GM21619 (cell line): Measurements from ENCODE around the gene ADAMTS7.
"Not testable (repeated sequence)": the region's sequence is repeated elsewhere in the genome, so short reads cannot be mapped to it uniquely, and the experiment has no call there.

Experiments
- ATAC-seq: cut with Tn5 transposase; IDR thresholded peaks from one replicate; pipeline ENCODE4 v1.9.1; 2021; ENCODE audit not compliant: unreplicated experiment

Gene ADAMTS7, protein sequence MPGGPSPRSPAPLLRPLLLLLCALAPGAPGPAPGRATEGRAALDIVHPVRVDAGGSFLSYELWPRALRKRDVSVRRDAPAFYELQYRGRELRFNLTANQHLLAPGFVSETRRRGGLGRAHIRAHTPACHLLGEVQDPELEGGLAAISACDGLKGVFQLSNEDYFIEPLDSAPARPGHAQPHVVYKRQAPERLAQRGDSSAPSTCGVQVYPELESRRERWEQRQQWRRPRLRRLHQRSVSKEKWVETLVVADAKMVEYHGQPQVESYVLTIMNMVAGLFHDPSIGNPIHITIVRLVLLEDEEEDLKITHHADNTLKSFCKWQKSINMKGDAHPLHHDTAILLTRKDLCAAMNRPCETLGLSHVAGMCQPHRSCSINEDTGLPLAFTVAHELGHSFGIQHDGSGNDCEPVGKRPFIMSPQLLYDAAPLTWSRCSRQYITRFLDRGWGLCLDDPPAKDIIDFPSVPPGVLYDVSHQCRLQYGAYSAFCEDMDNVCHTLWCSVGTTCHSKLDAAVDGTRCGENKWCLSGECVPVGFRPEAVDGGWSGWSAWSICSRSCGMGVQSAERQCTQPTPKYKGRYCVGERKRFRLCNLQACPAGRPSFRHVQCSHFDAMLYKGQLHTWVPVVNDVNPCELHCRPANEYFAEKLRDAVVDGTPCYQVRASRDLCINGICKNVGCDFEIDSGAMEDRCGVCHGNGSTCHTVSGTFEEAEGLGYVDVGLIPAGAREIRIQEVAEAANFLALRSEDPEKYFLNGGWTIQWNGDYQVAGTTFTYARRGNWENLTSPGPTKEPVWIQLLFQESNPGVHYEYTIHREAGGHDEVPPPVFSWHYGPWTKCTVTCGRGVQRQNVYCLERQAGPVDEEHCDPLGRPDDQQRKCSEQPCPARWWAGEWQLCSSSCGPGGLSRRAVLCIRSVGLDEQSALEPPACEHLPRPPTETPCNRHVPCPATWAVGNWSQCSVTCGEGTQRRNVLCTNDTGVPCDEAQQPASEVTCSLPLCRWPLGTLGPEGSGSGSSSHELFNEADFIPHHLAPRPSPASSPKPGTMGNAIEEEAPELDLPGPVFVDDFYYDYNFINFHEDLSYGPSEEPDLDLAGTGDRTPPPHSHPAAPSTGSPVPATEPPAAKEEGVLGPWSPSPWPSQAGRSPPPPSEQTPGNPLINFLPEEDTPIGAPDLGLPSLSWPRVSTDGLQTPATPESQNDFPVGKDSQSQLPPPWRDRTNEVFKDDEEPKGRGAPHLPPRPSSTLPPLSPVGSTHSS (N-terminal part only)

GRCh38 chr15:78811124-78811824 lies at the start of gene ADAMTS7:
ADAMTS7 (minus strand) TSS chr15:78811464; CDS start chr15:78811220, 244 bp downstream.
- ATAC-seq, result peak; percentile 74

- ATAC-seq, result peak; percentile 74
Measured at GRCh38 chr15:78859971-78860719, 48.9 kb upstream of the ADAMTS7 start.

DNA sequence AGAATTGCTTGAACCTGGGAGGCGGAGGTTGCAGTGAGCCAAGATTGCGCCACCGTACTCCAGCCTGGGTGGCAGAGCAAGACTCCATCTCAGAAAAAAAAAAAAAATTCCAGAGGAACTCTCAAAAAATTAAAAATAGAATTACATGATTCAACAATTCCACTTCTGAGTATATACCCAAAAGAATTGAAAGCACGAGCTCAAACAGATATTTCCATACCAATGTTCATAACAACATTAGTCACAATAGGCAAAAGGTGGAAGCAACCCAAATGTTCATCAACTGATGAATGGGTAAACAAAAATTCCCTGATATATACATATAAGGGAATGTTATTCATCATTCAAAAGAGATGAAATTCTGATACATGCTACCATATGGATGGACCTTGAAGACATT lies 44.5 kb upstream of the ADAMTS7 start:
- no peak for ATAC-seq

- no peak for ATAC-seq
Measured at GRCh38 chr15:78854833-78855372, 43.6 kb upstream of the ADAMTS7 start.

GRCh38 chr15:78853500-78853899 lies 42.2 kb upstream of the ADAMTS7 start:
- no peak for ATAC-seq

DNA sequence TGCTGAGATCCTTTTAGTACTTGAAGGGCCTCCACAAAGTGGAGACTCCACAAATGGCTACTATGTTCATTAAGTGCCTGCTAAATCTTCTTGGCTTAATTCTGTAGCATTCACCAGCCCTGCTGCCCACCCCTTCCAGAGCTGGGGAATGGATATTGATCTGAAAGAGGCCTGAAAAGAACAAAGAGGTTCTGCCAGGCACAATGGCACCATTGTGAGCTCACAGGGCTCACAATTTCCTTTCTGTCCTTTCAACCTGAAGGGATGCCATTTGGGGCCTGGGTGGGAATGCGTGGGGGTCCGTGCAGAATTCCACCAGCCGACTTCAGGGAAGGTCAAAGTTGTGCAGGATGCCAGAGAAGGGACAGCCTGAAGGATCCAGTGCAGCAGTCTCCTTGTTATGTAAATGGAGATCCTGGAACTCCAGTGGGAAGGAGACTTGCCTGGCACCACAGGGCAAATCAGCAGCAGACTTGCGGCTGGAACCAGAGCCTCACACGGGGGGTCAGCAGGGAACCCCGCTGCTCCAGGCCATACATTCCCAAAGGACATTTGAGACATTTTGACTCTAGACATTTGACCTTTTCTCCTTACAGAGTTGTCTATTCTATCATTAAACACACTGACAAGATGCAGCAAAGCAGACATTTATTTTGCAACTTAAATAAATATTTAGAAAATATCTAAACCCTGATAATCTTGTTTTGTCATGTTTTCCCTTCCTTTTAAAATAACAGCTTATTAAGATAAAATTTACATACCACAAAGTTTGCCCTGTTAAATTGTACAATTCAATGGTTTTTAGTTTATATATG lies 39.9 kb upstream of the ADAMTS7 start:
- ATAC-seq, result no peak

GRCh38 chr15:78850352-78850751 lies 39.1 kb upstream of the ADAMTS7 start:
- ATAC-seq, result no peak

DNA sequence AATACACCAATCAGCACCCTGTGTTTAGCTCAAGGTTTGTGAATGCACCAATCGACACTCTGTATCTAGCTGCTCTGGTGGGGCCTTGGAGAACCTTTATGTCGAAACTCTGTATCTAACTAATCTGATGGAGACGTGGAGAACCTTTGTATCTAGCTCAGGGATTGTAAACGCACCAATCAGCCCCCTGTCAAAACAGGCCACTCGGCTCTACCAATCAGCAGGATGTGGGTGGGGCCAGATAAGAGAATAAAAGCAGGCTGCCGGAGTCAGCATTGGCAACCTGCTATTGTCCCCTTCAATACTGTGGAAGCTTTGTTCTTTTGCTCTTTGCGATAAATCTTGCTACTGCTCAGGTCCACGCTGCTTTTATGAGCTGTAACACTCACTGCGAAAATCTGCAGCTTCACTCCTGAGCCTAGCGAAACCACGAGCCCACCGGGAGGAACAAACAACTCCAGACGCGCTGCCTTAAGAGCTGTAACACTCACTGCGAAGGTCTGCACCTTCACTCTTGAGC lies 36.2 kb upstream of the ADAMTS7 start:
- ATAC-seq, result not testable (repeated sequence)

- ATAC-seq, result not testable (repeated sequence)
Measured at GRCh38 chr15:78846906-78847305, 35.6 kb upstream of the ADAMTS7 start.

DNA sequence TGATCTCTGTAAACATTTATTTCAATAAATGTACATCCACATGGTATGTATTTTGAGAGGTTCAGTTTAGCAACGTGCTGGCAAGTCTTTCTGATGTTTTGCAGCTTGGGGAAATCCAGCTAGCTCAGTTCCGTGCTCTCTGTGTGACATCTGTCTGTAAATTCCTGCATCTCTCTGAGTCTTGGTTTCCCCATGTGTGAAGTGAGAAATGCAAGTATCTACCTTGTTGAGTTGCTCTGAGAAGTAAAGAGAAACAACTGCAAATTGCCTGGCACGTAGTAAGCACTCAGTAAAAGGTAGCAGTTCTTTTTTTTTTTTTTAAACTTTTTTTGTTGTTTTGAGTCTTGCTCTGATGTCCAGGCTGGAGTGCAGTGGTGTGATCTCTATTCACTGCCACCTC lies 31.3 kb upstream of the ADAMTS7 start:
- ATAC-seq, result peak; percentile 45

DNA sequence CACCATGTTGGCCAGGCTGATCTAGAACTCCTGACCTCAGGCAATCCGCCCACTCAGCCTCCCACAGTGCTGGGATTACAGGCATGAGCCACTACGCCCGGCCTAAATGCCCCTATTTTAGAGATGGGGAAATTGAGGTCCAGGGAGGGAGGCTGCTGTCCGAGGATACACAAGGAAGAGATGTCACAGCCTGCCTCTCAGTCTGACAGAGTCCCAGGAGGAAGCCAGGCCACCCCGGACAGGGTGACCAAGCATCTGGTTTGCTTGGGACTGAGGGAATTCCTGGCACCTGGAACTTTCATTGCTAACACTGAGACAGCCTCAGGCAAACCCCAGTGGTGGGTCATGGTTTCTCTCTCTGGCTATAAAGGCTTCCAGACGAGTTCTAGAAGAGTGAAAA lies 30.6 kb upstream of the ADAMTS7 start:
- no peak for ATAC-seq

DNA sequence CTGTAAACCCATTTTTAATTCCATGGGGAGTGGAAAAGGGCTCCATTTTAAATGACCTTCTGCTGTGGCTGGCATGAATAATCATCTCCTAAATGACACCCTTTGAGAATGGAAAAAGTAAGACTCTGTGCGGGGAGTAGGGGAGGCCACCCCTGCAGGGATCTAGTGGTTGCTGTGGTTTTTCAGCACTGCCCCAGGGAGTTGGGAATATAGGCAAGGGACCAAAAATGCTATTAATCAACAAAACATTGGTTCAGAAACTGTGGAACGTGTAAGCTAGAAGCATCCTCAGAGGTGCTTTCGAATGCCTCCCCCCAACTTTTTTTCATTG lies 30.1 kb upstream of the ADAMTS7 start:
- ATAC-seq, result no peak

DNA sequence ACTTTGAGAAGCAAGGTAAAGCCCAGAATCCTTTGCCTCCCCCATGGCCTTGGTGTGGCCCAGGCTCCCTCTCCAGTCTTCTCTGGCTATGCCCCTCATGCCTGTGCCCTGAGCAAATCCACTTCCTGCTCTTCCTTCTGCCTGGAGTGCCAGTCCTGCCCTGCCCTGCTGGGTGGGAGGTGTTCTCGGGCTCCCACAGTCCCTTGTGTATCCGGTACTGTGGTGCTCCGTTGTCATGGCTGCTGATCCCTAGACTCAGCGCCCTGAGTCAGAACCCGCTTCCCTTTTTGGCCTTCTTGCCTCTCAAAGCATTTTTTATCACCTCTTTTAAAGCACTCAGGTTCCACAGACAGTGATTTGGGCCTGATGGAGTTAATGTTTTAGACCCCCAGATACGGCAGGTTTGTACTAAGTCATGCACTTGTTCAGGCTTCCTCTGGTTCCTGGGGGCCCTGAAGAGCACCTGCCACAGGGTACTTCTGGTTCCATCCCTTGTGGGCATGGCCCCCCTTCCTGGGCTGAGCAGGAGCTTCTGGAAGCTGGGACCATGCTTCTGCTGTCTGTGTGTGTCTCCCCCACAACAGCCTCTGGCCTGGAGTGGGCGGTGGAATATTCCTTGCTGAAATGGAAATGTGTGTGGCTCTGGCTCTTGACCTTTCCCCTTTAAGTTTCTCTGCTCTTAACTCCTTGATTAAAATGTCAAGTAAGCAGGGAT lies 29.6 kb upstream of the ADAMTS7 start:
- no peak for ATAC-seq

DNA sequence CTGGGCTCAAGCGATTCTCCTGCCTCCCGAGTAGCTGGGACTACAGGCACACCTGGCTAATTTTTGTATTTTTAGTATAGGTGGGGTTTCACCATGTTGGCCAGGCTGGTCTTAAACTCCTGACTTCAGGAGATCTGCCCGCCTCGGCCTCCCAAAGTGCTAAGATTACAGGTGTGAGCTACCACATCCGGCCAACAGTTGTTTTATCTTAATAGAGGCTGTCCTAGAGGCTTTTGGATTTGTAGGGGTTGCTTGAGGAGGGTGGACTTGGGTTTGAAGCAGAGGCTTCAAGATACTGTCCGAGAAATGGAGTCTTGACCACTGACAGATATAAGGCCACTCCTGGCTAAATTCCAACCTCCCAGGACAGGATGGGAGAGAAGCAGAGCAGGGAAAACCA lies 27.9 kb upstream of the ADAMTS7 start:
- ATAC-seq, result not testable (repeated sequence)

DNA sequence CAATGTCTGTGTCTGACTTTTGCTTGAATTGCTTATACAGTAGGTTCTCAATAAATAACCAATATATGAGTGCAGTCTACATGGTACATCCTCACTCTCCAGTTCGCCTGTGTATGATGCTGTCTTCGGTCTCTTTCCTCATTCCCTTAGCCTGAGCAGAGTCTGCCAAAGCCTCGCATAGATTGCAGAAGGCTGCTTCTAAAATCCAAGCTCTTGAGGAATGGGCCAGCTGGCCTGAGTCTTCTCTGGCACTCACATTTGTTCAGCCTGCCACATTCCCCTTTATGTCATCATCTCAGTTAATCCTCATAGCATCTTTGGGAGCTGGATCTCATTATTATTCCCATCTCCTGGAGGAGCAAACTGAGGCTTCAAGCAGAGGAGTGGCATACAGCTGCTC lies 27.2 kb upstream of the ADAMTS7 start:
- ATAC-seq, result no peak

DNA sequence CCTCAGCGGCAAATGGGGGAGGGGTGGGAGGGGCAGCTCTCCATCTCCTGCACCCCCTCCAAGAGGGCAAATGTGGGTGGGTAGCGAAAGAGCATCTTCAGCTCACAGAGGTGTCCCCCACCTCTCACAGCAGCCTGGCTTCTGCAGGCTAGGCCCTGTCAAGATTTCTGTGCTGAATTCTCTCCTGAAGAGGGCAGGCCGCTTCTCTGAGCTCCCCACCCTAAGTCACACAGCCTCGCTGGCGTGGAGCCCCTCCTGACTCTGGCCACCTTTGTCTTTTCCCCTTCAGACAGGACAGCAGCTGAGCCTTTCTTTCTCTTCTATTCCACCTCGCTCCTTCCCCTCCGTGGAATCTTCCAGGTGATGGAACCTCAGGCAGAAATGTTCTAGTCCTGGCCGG lies 26.3 kb upstream of the ADAMTS7 start:
- no peak for ATAC-seq

DNA sequence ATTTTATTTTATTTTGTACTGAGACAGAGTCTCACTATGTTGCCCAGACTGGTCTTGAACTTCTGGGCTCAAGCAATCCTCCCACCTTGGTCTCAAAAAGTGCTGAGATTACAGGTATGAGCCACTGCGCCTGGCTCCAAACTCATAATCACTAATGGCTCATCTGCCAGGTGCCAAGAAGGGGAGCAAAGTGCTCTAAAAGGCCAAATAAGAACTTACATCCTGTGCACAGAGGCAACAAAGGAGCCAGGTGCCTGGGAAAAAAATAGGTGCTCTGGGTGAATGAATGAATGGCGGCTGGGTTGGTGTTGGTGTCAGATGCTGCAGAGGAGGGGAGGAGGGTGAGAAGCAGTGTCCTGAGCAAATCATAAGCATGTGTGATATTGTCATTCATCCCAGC lies 25.9 kb upstream of the ADAMTS7 start:
- ATAC-seq, result no peak

GRCh38 chr15:78836333-78836732 lies 25.1 kb upstream of the ADAMTS7 start:
- ATAC-seq, result no peak
